Psoas muscle (tissue), 8 donors: ENCODE measurements around the gene CDH4. TPM values are rescaled to one million over a fixed set of nuclear protein-coding genes. Genes with fewer than 3 reads are reported as not detected.

Experiments used
- ATAC-seq, 4 donors: fragments of 200-7000 bp; cut with Tn5 transposase; one replicate each; pipeline ENCODE4 v1.9.1; 2020; ENCODE audit warnings: moderate library complexity in 3 of 4, mild to moderate bottlenecking in 2 of 4
- DNase-seq, 2 donors: peaks; one replicate each; pipeline ENCODE4 v3.0.0-alpha.2; 2020
- H3K27ac ChIP-seq: fragments of 200-600 bp; one replicate; pipeline ENCODE4 v1.8.0; 2022
- H3K27me3 ChIP-seq, 3 donors: fragments of 200-600 bp in 1 of 3; one replicate each; pipeline versions ENCODE4 v1.6.1 to v1.8.0; 2013 to 2022; ENCODE audit warnings: low read length in 2 of 3, mild to moderate bottlenecking in 2 of 3, moderate library complexity in 1 of 3; ENCODE audit not compliant: insufficient read depth in 3 of 3
- H3K36me3 ChIP-seq, 2 donors: fragments of 200-600 bp in 1 of 2; one replicate each; pipeline versions ENCODE4 v1.6.1 to v1.8.0; 2013 to 2022; ENCODE audit warnings: low read depth in 1 of 2, mild to moderate bottlenecking in 1 of 2, moderate library complexity in 1 of 2; ENCODE audit not compliant: insufficient read depth in 1 of 2
- H3K4me1 ChIP-seq: fragments of 200-600 bp; one replicate; pipeline ENCODE4 v1.8.0; 2022
- H3K4me3 ChIP-seq: fragments of 200-600 bp; one replicate; pipeline ENCODE4 v1.8.0; 2022; ENCODE audit warnings: mild to moderate bottlenecking
- H3K9me3 ChIP-seq: fragments of 200-600 bp; one replicate; pipeline ENCODE4 v1.8.0; 2022
- WGBS, 3 donors: extraction: QIAGEN DNeasy Blood & Tissue Kit; methylation state at CpG; one replicate each; pipeline versions ENCODE4 v1.1.6 to v1.1.7; 2013; 5-methylcytosine and 5-hydroxymethylcytosine counted together
- intact Hi-C, 2 donors: fragments of 100-400 bp; cut with DNase I; formaldehyde crosslinking; loops; one replicate each; pipeline versions ENCODE4 v1.11.0 to v1.14.2; 2022
- polyA plus RNA-seq, 3 donors: library from polyadenylated mRNA; stranded (reverse); fragments of 200-250 nt; gene quantifications; one replicate each; pipeline ENCODE4 v1.2.3, GENCODE V29; 2013
- total RNA-seq, 4 donors: library from RNA; stranded (reverse); fragmentation: NEBNext Ultra II Directional in 2 of 4; extraction: Animal tissue kit (Norgen Biotek cat#: 25700) in 2 of 4; gene quantifications; one replicate each; pipeline versions ENCODE4 v1.2.1 to v1.2.4, GENCODE V29; 2021 to 2023
- TF ChIP-seq, protein P1 (sequence below): fragments of 200-600 bp; IDR thresholded peaks from one replicate; pipeline ENCODE4 v1.8.0; 2022; ENCODE audit warnings: antibody characterized with exemption
- donor health status: healthy with polysubstance abuse.
- donor health status: DM: no; HTN: no; CAD: no; lungs with moderate emphysema.
- donor health status: Bipolar disorder and iron deficiency.
- donor health status: healthy.
- donor health status: DM: yes; HTN: yes; CAD: no.
- donor health status: DM: no; HTN: no; CAD: no.
- donor health status: DM: no; HTN: no; CAD: no.
- donor health status: DM: yes; HTN: yes; CAD: no.

Gene CDH4
- total and polyA plus RNA-seq, 7 donors: 0.26 to 1.0 (median 0.34) TPM

DNA sequence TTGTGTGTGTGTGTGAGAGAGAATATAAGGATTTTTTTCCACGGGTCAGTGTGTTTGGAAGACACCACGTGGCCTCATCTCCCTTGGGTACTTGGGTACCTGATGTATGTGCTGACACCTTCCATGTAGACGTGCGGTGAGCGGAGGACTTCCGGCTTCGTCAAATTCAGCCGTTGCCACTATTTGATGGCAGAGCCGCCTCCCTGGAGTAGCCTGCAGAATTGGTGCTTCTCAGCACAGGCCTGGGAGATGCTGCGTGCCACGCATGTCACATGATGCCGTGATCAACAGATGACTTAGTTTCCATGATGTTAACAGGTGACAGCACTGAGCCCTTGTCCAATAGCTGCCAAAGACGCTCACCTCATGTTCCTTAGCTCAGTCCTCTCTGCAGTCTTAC is 69.4 kb downstream of the CDH4 start:
- intact Hi-C loops: no loop called here
- DNase-seq: no peak
- TF ChIP-seq, protein P1, sequence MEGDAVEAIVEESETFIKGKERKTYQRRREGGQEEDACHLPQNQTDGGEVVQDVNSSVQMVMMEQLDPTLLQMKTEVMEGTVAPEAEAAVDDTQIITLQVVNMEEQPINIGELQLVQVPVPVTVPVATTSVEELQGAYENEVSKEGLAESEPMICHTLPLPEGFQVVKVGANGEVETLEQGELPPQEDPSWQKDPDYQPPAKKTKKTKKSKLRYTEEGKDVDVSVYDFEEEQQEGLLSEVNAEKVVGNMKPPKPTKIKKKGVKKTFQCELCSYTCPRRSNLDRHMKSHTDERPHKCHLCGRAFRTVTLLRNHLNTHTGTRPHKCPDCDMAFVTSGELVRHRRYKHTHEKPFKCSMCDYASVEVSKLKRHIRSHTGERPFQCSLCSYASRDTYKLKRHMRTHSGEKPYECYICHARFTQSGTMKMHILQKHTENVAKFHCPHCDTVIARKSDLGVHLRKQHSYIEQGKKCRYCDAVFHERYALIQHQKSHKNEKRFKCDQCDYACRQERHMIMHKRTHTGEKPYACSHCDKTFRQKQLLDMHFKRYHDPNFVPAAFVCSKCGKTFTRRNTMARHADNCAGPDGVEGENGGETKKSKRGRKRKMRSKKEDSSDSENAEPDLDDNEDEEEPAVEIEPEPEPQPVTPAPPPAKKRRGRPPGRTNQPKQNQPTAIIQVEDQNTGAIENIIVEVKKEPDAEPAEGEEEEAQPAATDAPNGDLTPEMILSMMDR: no peak
- no peak for ATAC-seq
- no peaks in the 10 kb centered on the region for H3K9me3 ChIP-seq
- peaks cover 0 to 2% (median 0%) of the 10 kb centered on the region in 3 donors for H3K27me3 ChIP-seq
- WGBS, 3 donors: 87 to 93% (median 91%) methylated on average over 13 of the region's 13 CpGs
- no peak overlapping the region for H3K27ac ChIP-seq
- H3K36me3 ChIP-seq: no peaks in the 10 kb centered on the region
- no peak overlapping the region for H3K4me3 ChIP-seq
- H3K4me1 ChIP-seq: no peaks in the 10 kb centered on the region

DNA sequence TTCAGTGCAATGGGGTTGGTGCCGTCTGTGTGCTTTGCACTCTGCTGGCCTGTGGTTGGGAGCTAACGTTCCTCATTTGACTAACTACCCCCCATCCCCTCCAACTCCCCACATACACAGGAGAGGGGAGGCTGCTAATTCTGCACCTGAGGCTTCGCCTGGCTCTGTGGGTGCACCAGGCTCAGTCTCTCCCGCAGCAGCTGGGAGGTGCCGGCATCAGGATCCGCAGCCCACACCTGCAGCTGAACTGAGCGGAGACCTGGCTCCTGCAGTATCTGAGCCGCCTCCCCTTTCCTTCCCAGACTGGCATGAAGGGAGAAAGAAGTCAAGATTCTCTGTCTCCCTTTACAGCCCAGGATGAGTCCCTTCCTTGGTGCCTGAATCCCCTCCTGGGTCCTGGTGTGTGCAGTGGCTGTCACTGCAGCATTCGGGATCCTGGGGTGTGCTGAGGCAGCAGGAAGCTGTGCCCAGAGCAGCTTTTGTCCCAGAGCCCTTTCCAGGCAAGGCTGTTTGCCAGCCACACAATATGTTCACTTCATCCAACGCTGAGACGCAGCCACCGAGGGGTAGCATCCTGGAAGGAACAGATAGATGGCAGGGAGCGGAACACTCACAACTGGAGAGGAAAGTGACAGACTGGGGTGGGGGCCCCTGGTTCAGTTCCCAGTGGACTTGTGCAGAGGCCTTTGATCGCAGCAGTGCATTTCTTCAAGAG is 70.2 kb downstream of the CDH4 start:
- H3K36me3 ChIP-seq: no peaks in the 10 kb centered on the region
- no peak overlapping the region for H3K4me3 ChIP-seq
- intact Hi-C loops: no loop called here
- no peaks in the 10 kb centered on the region for H3K4me1 ChIP-seq
- DNase-seq (no peak), ATAC-seq (no peak)
- no peaks in the 10 kb centered on the region for H3K9me3 ChIP-seq
- H3K27me3 ChIP-seq: peaks cover 0 to 2% (median 0%) of the 10 kb centered on the region in 3 donors
- TF ChIP-seq, protein P1: no peak
- H3K27ac ChIP-seq: no peak overlapping the region
- WGBS, 3 donors: 66 to 73% (median 72%) methylated on average over 14 of the region's 14 CpGs

DNA sequence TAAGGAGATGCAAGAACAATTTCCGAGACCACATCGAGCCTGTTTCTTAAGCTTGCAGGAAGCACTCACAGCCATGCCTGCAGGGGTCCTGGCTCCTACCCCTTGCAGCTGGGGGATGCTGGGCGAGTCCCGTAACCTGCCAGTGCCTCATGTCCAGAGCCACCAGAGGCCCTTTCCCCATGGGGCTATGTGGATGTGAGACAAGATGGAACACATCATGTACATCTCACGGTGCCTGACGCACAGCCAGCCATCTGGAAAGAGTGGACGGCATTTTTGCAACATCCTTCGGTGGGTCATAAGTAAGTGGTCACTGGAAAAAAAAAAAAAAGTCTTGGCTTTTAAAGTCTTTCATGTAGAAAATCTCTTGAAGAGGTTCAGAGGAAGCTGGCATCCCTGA is 72.8 kb downstream of the CDH4 start:
- Histone ChIP-seq H3K27ac (no peak overlapping the region), H3K9me3 (no peaks in the 10 kb centered on the region), H3K36me3 (no peaks in the 10 kb centered on the region), H3K4me1 (no peaks in the 10 kb centered on the region), H3K4me3 (no peak overlapping the region), H3K27me3 (peaks cover 0 to 2% (median 0%) of the 10 kb centered on the region in 3 donors)
- no peak for ATAC-seq
- intact Hi-C loops: no loop called here
- TF ChIP-seq, protein P1: no peak
- 90 to 91% (median 91%) methylated on average over 8 of the region's 8 CpGs for WGBS, 3 donors
- no peak for DNase-seq

DNA sequence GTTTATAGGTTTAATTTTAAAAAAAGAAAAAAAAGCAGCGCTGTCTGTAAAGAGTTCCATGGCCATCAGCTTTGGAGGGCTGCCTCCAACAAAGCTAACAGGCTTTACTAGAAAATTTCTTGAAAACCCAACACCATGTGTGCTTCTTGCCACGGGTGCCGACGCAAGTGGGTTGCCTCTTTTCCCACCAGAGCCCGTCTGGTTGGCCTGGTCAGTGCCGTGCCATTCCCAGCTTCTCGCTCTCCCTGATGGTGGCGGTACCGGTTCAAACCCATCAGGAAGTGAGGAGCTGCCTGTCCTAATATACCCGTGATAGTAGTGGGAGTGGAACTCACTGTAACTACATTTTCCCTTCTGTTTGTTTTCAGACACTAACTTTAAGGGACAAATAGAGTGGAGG is 73.7 kb downstream of the CDH4 start:
- 82 to 86% (median 83%) methylated on average over 10 of the region's 10 CpGs for WGBS, 3 donors
- intact Hi-C loops: no loop called here
- no peak for ATAC-seq

More for the DNA sequence above, 73.7 kb downstream of the CDH4 start:
- Histone ChIP-seq H3K27me3 (peaks cover 0 to 2% (median 0%) of the 10 kb centered on the region in 3 donors), H3K4me1 (no peaks in the 10 kb centered on the region), H3K9me3 (no peaks in the 10 kb centered on the region), H3K4me3 (no peak overlapping the region), H3K27ac (no peak overlapping the region), H3K36me3 (no peaks in the 10 kb centered on the region)
- no peak for DNase-seq
- TF ChIP-seq, protein P1: no peak
